Omental fat pad (tissue), 4 donors: ENCODE results near the gene ZNF609. TPM values are rescaled to one million over a fixed set of nuclear protein-coding genes. Genes with fewer than 3 reads are reported as not detected.
"Not testable (repeated sequence)": the region's sequence is repeated elsewhere in the genome, so short reads cannot be mapped to it uniquely, and the experiment has no call there.

Experiments used
- ATAC-seq: fragments of 150-250 bp; one replicate; pipeline ENCODE4 v1.9.1; 2016; ENCODE audit warnings: mild to moderate bottlenecking, moderate library complexity; ENCODE audit not compliant: low FRiP score
- DNase-seq: peaks from one replicate; pipeline ENCODE4 v3.0.0-alpha.2; 2019; ENCODE audit warnings: low spot score
- total RNA-seq, 4 donors: library from RNA; depleted of rRNA; stranded (reverse); fragments of >200 nt; gene quantifications; one replicate each; pipeline ENCODE4 v1.1.0, GENCODE V29; 2016
- TF ChIP-seq, protein P1 (sequence below), 3 donors: fragments of 450-650 bp; IDR thresholded peaks; one replicate each; pipeline ENCODE4 v1.5.1; 2016 to 2017; ENCODE audit warnings: antibody characterized with exemption in 3 of 3, mild to moderate bottlenecking in 3 of 3, moderate library complexity in 2 of 3

ZNF609 gene
- total RNA-seq, 4 donors from 2014 or later = 26.1 to 32.4 (median 29.6) TPM

DNA sequence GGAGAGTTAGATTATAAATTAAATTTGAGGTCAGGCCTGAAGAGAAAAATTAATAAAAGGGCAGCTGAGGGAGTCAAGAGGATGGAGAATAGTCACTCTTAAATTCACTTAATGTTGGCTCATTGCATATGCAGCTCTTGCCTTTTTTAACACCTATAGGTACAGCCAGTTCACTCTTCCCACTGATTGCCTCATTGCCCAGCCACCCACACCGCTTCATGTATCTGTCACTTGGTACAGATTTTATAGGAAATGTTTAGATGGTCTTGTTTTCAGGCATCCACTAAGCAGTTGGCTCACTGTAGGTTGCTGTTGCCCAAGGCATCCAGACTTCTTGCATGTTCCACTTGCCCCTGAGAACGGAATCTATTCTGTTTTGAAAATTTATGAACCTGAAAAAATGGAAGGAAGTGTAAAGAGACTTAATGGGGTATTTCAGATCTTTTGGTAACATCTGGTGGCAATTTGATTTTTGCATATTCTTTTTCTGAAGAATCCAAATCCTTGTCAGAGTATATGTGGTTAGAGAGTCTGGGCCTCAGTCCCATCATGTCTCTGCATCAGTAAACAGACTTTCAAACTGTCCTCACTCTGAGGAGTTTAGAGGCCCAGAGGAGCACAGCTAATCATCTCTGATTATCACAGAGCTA lies 163.1 kb downstream of the ZNF609 start:
- no peak for ATAC-seq
- TF ChIP-seq, protein P1, sequence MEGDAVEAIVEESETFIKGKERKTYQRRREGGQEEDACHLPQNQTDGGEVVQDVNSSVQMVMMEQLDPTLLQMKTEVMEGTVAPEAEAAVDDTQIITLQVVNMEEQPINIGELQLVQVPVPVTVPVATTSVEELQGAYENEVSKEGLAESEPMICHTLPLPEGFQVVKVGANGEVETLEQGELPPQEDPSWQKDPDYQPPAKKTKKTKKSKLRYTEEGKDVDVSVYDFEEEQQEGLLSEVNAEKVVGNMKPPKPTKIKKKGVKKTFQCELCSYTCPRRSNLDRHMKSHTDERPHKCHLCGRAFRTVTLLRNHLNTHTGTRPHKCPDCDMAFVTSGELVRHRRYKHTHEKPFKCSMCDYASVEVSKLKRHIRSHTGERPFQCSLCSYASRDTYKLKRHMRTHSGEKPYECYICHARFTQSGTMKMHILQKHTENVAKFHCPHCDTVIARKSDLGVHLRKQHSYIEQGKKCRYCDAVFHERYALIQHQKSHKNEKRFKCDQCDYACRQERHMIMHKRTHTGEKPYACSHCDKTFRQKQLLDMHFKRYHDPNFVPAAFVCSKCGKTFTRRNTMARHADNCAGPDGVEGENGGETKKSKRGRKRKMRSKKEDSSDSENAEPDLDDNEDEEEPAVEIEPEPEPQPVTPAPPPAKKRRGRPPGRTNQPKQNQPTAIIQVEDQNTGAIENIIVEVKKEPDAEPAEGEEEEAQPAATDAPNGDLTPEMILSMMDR (IDR thresholded peaks at IDR 0.05) = no peak
- no peak for DNase-seq

DNA sequence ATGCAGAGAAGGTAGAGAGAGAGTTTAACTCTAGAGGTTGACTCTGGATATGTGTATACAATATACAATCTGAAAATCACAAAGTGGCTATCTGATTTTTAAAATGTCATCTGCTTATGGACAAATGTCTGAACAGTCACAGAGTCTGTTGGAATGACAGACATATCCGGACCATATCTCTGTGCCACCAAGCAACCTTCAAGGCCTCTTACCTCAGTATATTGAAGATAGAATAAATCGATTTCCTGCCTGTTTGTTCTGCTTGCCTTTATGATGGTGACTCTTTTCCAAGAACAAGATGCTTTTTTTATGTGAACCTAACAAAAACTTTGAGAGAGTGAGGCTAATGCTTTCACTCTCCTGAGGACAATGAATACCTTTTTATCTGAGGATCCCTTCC lies 163.9 kb downstream of the ZNF609 start:
- TF ChIP-seq, protein P1 (IDR thresholded peaks at IDR 0.05) = no peak
- DNase-seq = no peak
- ATAC-seq = no peak

DNA sequence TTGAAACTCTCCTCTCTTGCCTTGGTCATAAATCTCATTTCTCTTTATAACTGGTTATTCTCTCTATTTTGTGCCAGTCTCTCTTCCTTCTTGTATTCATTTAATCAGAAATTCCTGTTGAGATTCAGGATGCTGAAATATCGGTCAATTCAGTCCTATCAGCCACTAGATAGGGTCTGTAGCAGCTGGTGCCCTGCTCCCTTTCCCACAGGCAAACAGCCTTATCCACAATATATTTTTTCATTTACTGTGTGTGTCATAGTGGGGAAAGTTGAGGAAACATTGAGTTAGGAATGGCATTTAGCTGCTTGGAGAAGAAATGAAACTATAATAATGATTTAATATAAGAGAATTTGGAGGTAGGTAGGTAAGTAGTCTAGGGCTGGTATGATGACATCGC lies 168.7 kb downstream of the ZNF609 start:
- DNase-seq (no peak), ATAC-seq (no peak)
- TF ChIP-seq, protein P1 (IDR thresholded peaks at IDR 0.05) = no peak

DNA sequence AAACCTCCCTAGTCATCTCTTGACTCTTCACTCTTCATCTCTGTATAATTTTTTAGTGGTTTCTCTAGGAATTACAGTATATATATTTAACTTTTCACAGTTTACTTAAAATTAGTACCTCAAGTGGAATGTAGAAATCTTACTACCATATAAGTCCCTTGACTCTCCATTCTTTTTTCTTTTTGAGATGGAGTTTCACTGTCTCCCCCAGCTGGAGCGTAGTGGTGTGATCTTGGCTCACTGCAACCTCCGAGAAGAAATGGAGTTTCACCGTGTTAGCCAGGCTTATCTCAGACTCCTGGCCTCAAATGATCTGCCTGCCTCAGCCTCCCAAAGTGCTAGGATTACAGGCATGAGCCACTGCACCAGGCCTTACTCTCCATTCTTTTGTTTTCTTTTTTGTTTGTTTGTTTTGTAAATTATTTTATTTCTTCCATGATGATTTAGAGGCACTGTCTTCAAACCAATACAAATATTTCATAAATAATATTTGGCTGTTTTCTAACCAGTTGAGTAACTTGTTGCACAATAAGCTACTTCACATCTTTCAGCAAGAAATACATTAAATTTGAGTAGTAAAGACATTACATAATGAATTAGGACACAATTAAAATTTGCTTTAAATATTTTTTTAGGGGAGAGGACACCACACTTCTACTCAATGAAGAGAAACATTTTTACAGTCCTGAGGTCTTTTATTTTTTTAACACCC lies 170.2 kb downstream of the ZNF609 start:
- ATAC-seq (no peak), DNase-seq (no peak)
- TF ChIP-seq, protein P1 (IDR thresholded peaks at IDR 0.05) = no peak

DNA sequence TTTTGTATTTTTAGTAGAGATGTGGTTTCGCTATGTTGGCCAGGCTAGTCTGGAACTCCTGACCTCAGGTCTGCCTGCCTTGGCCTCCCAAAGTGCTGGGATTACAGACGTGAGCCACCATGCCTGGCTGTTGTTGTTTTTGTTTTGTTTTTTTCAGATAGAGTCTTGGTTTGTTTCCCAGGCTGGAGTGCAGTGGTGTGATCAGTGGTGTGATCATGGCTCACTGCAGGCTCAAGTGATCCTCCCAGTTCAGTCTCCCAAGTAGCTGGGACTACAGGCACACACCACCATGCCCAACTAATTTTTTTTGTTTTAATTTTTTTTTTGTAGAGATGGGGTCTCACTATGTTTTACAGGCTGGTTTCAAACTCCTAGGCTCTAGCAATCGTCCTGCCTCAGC lies 172.3 kb downstream of the ZNF609 start:
- not testable (repeated sequence) for DNase-seq, ATAC-seq

DNA sequence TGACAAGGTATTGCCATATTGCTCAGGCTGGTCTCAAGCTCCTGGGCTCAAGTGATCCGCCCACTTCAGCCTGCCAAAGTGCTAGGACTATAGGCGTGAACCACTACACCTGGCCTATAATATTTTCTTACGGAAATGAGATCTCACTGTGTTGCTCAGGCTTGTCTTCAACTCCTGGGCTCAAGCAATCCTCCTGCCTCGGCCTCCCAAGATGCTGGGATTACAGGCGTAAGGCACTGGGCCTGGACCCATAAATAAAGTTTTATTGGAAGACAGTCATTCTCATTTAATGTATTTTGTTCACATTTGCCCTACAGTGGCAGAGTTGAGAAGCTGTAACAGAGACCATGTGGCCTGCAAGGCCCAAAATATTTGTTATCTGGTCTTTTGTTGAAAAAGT lies 173.0 kb downstream of the ZNF609 start:
- DNase-seq (no peak), ATAC-seq (no peak)
- TF ChIP-seq, protein P1 (IDR thresholded peaks at IDR 0.05) = no peak

DNA sequence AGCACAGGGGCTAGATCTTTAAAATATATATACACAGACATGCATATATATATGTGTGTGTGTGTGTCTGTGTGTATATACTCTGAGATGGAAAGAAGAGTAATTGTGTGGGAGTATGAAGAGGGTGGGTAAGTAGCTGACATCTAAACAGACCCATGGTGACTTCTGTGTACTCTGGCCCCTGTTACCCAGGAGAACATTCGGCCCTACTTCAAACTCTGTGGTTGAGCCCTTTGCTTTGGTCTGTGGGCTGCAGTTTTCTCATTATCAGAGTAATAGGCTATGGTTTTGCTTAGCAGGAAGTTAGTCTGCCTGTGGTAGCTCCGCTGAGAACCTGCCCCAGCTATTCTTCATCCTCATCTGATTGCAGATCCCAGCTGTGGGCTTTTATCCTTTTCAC lies 173.6 kb downstream of the ZNF609 start:
- DNase-seq (no peak), ATAC-seq (no peak)
- TF ChIP-seq, protein P1 (IDR thresholded peaks at IDR 0.05) = no peak
